Body of pancreas (tissue), 4 donors: ENCODE data around the gene ACKR1. TPM values are rescaled to one million over a fixed set of nuclear protein-coding genes. Genes with fewer than 3 reads are reported as not detected.

ENCODE experiments used
- ATAC-seq: fragments of 150-250 bp; one replicate; pipeline ENCODE4 v1.9.1; 2016
- DNase-seq, 4 donors: peaks; one replicate each; pipeline ENCODE4 v3.0.0-alpha.2; 2019
- H3K27ac ChIP-seq, 4 donors: fragments of 200-600 bp; sonication (generic); 1 replicate in 3 of 4; 2 replicates in 1 of 4; pipeline versions ENCODE4 v1.5.1 to v1.6.1; 2016 to 2019; ENCODE audit warnings: mild to moderate bottlenecking in 1 of 4, mixed read lengths in 1 of 4, moderate library complexity in 1 of 4
- H3K27me3 ChIP-seq, 2 donors: fragments of 200-600 bp; sonication (generic); one replicate each; pipeline ENCODE4 v1.6.0; 2016; ENCODE audit warnings: mild to moderate bottlenecking in 1 of 2
- H3K36me3 ChIP-seq, 2 donors: fragments of 200-600 bp; sonication (generic); replicated peaks in 1 of 2; 2 replicates each; pipeline ENCODE4 v1.5.1; 2016; ENCODE audit warnings: low read depth in 2 of 2; ENCODE audit not compliant: insufficient read depth in 1 of 2
- H3K4me1 ChIP-seq: fragments of 200-600 bp; sonication (generic); one replicate; pipeline ENCODE4 v1.6.0; 2016
- H3K4me3 ChIP-seq, 2 donors: fragments of 200-600 bp; sonication (generic); 1 replicate in 1 of 2; 2 replicates in 1 of 2; pipeline ENCODE4 v1.5.1; 2016 to 2019
- H3K9me3 ChIP-seq, 3 donors: fragments of 200-600 bp; sonication (generic); 1 replicate in 2 of 3; 2 replicates in 1 of 3; pipeline ENCODE4 v1.5.1; 2016
- POLR2A ChIP-seq, 3 donors: fragments of 450-650 bp; IDR thresholded peaks; one replicate each; pipeline ENCODE4 v1.6.1; 2016; ENCODE audit warnings: antibody characterized with exemption in 3 of 3, mild to moderate bottlenecking in 2 of 3
- WGBS, 2 donors: methylation state at CpG; one replicate each; pipeline ENCODE4 v1.1.5; 2017; 5-methylcytosine and 5-hydroxymethylcytosine counted together
- intact Hi-C: fragments of 100-400 bp; cut with DNase I; formaldehyde crosslinking; loops from one replicate; pipeline ENCODE4 v1.15.1; 2023
- total RNA-seq, 2 donors: library from RNA; depleted of rRNA; stranded (reverse); fragments of >200 nt; gene quantifications; one replicate each; pipeline ENCODE4 v1.1.0, GENCODE V29; 2016
- TF ChIP-seq, protein P1 (sequence below), 7 experiments: fragments of 450-650 bp in 4 of 7; fragments of 200-600 bp in 3 of 7; sonication (generic) in 3 of 7; IDR thresholded peaks; one replicate each; pipeline ENCODE4 v1.5.1; 2016 to 2019; ENCODE audit warnings: antibody characterized with exemption in 7 of 7

Gene ACKR1
- total RNA-seq, 2 donors from 2014 or later = 17.5 to 23.6 TPM

DNA sequence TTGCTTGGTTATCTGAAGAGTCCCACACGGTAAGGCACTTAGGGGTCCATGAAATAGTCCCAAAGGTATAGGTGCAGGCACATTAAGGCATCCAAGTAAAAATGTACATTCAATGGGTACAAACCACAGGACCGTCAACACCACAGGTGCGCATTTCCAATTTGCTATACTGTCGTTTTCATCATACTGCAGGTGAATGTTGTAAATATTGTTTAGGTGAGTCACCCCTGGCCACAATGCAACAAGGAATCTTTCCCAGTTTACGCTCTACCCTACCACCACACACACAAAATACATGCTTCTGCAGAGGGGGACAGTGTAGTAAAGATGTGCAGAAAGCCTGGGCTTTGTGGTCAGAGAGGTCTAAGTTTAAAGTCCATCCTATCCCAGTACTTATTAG, 19.6 kb upstream of the ACKR1 start:
- no peak for TF ChIP-seq POLR2A (IDR thresholded peaks at IDR 0.05)
- TF ChIP-seq, protein P1, sequence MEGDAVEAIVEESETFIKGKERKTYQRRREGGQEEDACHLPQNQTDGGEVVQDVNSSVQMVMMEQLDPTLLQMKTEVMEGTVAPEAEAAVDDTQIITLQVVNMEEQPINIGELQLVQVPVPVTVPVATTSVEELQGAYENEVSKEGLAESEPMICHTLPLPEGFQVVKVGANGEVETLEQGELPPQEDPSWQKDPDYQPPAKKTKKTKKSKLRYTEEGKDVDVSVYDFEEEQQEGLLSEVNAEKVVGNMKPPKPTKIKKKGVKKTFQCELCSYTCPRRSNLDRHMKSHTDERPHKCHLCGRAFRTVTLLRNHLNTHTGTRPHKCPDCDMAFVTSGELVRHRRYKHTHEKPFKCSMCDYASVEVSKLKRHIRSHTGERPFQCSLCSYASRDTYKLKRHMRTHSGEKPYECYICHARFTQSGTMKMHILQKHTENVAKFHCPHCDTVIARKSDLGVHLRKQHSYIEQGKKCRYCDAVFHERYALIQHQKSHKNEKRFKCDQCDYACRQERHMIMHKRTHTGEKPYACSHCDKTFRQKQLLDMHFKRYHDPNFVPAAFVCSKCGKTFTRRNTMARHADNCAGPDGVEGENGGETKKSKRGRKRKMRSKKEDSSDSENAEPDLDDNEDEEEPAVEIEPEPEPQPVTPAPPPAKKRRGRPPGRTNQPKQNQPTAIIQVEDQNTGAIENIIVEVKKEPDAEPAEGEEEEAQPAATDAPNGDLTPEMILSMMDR (IDR thresholded peaks at IDR 0.05) = no peak
- DNase-seq (no peak), ATAC-seq (no peak)
- no peak overlapping the region for H3K4me3 ChIP-seq
- H3K9me3 ChIP-seq = no peaks in the 10 kb centered on the region
- intact Hi-C loops = no loop called here
- H3K27me3 ChIP-seq = no peaks in the 10 kb centered on the region
- H3K4me1 ChIP-seq = peaks cover 7% of the 10 kb centered on the region
- 62 to 71% methylated on average over 5 of the region's 5 CpGs for WGBS, 2 donors
- H3K27ac ChIP-seq = no peak overlapping the region
- no peaks in the 10 kb centered on the region for H3K36me3 ChIP-seq

DNA sequence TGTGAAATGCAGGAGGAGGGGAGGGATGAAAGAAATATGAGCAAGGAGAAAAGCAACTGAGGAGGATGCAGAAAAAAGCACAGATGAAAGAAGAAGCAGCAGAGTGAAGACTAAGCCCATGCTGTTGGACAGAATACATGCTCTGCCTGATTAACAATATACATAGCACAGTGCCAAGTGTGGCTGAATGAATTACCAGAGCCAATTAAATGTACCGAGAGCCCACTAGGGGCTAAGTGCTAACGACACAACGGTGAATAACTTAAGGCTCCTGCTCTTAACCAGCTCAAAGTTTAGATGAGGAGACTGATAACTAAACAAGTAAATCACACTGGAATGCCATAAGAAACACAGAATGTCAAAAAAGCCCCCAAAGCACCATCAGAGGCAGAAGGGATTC, 17.6 kb upstream of the ACKR1 start:
- H3K9me3 ChIP-seq = no peaks in the 10 kb centered on the region
- TF ChIP-seq, protein P1 (IDR thresholded peaks at IDR 0.05) = no peak
- TF ChIP-seq POLR2A (IDR thresholded peaks at IDR 0.05) = no peak
- intact Hi-C loops = no loop called here
- no peaks in the 10 kb centered on the region for H3K36me3 ChIP-seq
- no peak overlapping the region for H3K27ac ChIP-seq
- ATAC-seq (no peak), DNase-seq (no peak)
- peaks cover 7% of the 10 kb centered on the region for H3K4me1 ChIP-seq
- no peaks in the 10 kb centered on the region for H3K27me3 ChIP-seq
- H3K4me3 ChIP-seq = no peak overlapping the region
- WGBS, 2 donors = 42 to 44% methylated on average over 3 of the region's 3 CpGs

DNA sequence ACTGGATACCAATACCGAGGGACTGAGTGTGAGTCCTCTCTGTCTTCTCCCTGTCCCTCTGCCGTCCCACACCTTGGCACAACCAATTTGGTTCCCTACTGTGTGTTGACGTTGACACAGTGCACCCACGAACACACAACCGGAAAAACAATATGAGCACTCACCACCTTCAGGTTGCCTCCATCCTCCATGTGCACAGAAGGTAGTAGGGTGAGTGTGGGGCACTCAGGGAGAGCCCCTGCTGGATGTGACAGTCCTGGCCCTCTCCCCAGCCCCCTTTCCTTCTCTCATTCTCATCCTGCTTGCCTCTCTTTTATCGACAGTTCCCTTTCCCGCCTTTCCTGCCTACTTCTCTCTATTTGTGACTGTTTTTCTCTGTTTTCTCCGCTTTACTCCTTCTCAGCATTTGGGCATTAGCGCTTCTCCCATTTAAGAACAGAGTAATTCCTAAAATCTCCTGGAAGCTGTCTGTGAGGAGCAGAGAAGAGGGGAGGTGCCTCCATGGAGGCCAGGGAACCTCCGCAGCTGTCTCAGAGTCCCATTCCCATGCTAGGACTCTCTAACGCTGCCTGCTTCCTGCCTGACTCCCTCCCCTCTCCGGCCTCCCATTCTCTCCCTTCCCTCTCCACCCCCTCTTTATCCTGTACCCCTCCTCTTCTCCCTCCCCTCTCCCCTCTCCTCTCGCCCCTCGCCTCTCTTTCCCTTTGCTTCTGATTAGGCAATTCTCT, 16.9 kb upstream of the ACKR1 start:
- 25% methylated on average over 13 to 14 of the region's 14 CpGs for WGBS, 2 donors
- peak in 1 of 4 donors; percentile 14 for DNase-seq
- TF ChIP-seq, protein P1 (IDR thresholded peaks at IDR 0.05) = no peak
- TF ChIP-seq POLR2A (IDR thresholded peaks at IDR 0.05) = no peak
- no peaks in the 10 kb centered on the region for H3K27me3 ChIP-seq
- ATAC-seq = peak; percentile 56
- no peaks in the 10 kb centered on the region for H3K9me3 ChIP-seq
- intact Hi-C loops = no loop called here
- peaks cover 7% of the 10 kb centered on the region for H3K4me1 ChIP-seq
- no peaks in the 10 kb centered on the region for H3K36me3 ChIP-seq
- H3K27ac ChIP-seq = no peak overlapping the region
- no peak overlapping the region for H3K4me3 ChIP-seq

DNA sequence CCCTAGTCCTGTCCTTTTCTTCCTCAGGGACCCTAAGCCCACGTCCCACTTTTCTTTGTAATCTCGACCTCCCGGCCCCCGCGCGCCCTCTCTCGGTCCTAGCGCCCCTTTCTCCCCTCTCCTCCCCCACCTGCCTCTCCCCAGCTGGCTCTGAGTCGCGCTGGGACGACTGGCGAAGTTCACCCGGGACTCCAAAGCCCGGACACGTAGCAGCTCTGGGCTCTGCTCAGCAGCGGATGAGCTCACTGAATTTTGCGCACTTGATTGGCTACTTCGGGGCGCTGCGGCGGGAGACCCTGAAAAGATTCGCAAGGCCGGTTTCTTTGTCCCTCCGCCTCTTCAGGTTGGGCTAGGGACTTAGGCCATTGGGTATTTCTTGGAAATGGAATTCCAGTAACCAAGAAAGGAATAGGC, 16.3 kb upstream of the ACKR1 start:
- H3K9me3 ChIP-seq = no peaks in the 10 kb centered on the region
- no peak overlapping the region for H3K4me3 ChIP-seq
- no peaks in the 10 kb centered on the region for H3K36me3 ChIP-seq
- peaks cover 7% of the 10 kb centered on the region for H3K4me1 ChIP-seq
- WGBS, 2 donors = 1 to 3% methylated on average over 24 of the region's 24 CpGs
- no peak overlapping the region for H3K27ac ChIP-seq
- TF ChIP-seq, protein P1 (IDR thresholded peaks at IDR 0.05) = no peak
- TF ChIP-seq POLR2A (IDR thresholded peaks at IDR 0.05) = peak in 2 of 3 donors; percentile 38 to 56
- ATAC-seq = peak; percentile 94
- DNase-seq = peak; percentile 60 to 73 (median 69)
- intact Hi-C loops = no loop called here
- no peaks in the 10 kb centered on the region for H3K27me3 ChIP-seq

DNA sequence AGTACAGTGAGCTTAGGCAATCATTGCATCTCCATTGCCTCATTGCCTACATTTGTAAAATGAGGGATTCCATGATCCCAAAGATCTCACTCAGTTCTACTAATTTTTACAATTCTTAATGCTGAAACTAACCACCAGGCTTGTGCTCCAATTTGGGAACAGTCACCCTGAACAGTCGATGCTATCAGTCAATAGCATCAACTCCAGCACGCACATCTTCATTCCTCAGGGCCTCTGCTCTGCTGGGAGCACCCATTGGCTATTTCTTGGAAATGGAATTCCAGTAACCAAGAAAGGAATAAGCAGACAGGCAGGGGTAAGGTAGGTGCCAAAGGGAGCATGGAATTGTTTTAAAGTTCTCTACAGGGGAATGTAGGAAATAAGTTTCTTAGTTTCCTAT, 14.2 kb upstream of the ACKR1 start:
- H3K36me3 ChIP-seq = no peaks in the 10 kb centered on the region
- no peak for DNase-seq

More for the DNA sequence above, 14.2 kb upstream of the ACKR1 start:
- Histone ChIP-seq H3K27me3 (no peaks in the 10 kb centered on the region), H3K4me3 (no peak overlapping the region), H3K4me1 (peaks cover 7% of the 10 kb centered on the region), H3K9me3 (no peaks in the 10 kb centered on the region), H3K27ac (no peak overlapping the region)
- no peak for ATAC-seq
- intact Hi-C loops = no loop called here
- TF ChIP-seq, protein P1 (IDR thresholded peaks at IDR 0.05) = no peak
- no peak for TF ChIP-seq POLR2A (IDR thresholded peaks at IDR 0.05)
- WGBS, 2 donors = 47 to 67% methylated on average over 2 of the region's 2 CpGs
